HTR-8/SVneo (cell line): ENCODE data around the gene ERCC1.

Experiments
- DNase-seq: peaks from one replicate; pipeline ENCODE4 v3.0.0; 2011; ENCODE audit warnings: low spot score, mixed read lengths; ENCODE audit not compliant: insufficient read length
- FAIRE-seq: peaks from 2 replicates; lab custom pipeline; 2011; peaks lifted over from hg19 to GRCh38; lab: Jason Lieb, UNC

The ERCC1 gene

DNA sequence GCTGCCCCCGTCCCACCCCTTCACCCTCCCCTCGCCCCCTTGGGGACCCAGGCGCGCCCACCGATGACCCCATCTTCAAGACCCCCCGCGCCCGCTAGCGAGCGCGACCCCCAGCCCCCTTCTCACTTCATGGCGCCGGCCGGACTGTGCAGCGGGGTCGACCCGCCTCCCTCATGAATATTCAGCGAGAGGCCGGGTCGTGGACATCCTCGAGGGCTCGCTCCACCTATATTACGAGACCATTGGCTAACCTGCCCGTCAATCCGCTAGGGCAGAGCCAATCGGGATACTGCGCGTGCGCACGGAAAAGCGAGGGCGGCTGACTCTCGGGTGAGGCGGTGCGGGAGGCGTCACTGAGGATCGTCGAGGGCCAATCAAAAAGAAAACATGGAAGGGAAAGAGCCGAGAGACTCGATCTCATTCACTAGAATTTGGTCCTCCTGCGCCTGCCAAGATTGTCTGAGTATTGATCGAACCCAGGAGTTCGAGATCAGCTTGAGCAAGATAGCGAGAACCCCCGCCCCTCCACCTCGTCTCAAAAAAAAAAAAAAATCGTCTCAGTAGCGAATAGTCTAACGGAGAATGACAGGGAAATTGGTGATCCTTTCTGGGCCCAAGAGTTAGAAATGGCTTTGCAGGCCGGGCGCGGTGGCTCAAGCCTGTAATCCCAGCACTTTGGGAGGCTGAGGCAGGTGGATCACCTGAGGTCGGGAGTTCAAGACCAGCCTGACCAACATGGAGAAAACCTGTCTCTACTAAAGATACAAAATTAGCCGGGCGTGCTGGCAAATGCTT, 53.1 kb downstream of the ERCC1 start, which contains the start of gene ERCC2:
Gene ERCC2 (minus strand): TSS at position 164 of the 795 bp plus-strand sequence. CDS start 33 bp downstream, at position 131.
- FAIRE-seq, result peak; percentile 88
- peak; percentile 100 for DNase-seq

DNA sequence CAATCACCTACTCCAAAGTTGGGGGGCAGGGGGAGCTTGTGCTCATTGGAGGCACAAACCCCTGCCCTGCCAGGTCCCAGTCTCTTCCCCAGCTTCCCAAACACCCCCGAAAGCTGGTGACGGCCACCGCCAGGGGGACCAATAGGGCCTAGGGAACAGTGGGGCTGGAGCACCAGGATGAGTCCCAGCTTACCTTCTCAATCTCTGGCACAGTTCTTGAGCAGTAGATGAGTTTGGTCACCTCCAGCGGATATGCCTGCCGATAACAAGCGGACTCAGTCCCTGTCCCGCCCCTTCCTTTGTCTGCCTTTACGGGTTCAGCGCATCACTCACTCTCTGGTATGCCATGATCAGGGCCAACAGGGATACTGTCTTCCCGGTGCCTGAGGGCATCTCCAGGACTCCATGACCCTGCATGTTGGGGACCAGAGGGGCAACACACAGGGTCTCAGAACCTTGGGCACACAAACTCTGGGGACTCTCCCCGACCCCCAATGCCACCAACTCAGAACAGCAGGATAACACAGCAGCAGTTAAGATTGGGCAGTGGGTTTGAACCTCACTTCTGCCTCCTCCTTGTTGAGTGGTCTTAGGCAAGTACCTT, 54.9 kb downstream of the ERCC1 start:
- FAIRE-seq (no peak), DNase-seq (no peak)

DNA sequence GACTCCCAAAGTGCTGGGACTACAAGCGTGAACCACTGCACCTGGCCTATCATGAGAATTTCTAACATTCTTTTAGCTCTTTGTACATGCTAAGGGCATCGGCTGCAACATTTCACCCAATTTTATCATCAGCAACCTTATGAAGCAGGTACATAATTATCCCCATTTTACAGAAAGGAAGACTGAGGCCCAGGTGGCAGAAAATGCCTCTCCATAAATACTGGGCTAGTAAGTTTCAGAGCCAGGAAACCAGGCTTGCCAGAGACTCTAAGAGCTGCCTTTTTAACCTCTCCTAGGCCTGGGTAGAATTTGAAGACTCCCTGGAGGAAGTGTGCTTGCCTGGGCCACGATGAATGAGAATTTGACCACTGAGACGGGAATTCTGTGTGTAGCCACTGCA, 55.6 kb downstream of the ERCC1 start:
- no peak for DNase-seq
- no peak for FAIRE-seq

DNA sequence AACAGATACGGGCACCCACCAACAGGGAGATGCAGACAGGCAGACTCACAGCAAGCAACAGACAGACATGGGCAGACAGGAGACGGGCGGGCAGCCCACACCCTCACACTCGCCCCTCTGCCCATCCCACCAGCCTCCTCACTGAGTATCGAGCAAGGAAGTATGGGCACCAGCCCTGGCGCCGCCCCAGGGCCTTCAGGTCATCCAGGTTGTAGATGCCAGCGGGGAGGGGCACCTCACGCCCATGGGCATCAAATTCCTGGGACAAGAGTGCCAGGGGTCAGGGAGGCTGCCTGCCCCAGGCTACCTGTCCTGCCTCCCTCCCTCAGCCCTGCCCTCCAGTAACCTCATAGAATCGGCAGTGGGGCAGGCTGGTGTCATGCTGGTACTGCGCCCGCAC, 59.0 kb downstream of the ERCC1 start:
- FAIRE-seq, result no peak
- DNase-seq, result no peak

DNA sequence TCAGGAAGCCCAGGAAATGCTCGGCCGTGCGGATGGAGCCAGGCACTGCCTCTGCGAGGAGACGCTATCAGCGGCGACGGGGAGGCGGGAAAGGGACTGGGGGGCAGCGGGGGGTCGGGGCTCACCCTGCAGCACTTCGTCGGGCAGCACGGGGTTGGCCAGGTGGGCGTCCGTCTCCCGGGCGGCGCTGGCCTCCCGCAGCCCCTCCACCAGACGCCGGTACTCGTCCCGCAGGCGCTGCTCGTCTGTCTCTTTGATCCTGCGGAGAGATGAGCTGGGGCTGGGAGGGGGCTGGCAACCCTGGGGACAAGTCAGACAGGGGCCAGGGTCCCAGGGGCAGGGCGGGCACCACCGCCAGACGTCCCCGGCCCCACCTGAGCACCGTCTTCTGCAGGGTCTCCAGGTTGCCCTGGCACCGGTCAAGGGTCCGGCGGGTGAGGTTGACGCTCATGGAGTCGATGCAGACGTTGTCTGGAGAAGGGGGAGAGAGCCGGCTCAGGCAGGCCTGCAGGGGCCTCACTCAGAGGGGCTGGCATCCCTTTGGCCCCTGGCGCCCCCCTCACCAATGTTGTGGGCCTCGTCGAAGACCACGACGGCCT, 59.8 kb downstream of the ERCC1 start:
- no peak for FAIRE-seq
- DNase-seq, result no peak

DNA sequence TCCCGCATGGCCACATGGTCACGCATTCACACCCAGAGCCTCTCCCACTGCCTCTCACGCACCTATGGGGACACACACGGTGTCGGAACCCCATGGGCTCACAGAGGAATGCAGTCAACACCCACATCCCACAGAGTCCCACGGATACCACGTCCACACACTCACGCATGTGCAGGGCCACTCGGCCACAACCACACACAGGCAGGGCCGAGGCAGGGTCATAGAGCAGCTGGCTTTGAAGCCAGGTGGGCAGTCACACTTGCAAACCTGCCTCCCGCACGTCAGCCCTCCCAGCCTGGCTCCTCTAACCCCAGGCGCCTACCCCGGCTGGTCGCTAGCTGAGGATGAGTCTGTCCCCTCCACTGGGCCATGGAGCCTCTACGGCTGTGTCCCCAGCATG, 61.4 kb downstream of the ERCC1 start:
- DNase-seq (no peak), FAIRE-seq (peak; percentile 71)

DNA sequence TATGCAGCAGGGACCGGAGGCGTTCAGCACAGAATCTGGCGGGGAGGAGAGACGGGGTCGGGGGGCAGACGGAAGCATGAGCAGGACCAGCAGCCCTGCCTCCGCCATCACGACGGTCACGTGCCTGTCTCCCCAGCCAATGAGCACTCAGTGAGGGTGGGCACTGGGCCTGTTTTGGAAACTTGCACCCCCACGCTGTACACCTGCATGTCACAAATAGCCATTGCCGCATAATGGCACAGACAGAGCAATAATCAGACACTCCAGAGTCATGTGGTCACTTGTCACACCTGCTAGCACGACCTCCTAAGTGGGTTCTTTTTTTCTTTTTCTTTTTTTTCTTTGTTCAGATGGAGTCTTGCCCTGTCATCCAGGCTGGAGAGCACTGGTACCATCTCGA, 62.1 kb downstream of the ERCC1 start:
- DNase-seq (no peak), FAIRE-seq (no peak)

DNA sequence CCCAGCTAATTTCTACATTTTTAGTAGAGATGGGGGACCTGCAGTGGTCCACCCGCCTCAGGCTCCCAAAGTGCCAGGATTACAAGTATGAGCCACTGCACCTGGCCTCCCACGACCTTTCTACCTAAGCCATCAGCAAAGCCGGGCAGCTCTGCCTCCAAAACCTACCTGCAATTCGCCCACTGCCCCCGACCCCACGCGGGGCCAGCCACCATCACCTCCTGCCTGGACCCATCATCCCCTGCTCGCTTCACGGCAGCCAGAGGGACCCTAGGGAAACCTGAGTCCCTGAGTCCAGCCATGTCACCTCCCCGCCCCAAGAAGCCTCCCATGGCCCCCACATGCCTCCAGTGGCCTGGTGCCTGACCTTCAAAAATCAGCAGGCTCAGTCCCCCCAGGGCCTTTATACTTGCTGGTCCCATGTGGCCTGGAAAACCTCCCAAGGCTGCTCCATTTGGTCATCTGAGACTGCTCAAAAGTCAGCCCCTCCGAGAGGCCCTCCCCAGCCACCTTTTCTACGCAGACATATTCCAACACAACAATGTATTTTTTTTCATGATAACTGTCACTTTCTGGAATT, 65.4 kb downstream of the ERCC1 start:
- no peak for FAIRE-seq

DNA sequence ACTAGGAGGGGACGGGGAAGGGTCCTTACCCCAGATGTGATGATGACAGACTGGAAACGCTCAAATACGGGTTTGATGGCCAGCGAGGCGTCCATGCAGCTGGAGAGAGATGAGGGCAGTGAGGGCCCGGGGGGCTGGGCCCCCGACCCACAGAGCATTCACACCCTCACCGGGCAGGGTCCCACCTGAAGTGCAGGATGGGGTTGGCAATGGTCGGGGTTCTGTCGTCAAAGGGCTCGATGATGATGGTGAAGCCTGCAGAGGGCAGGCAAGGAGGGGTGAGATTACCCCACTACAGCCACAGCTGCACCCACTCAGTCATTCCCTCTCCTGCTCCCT, 66.3 kb downstream of the ERCC1 start:
- no peak for DNase-seq

More for the DNA sequence above, 65.4 kb downstream of the ERCC1 start:
- no peak for DNase-seq

More for the DNA sequence above, 66.3 kb downstream of the ERCC1 start:
- FAIRE-seq, result no peak
